Measurements from ENCODE around the gene ACBD6. TPM values are rescaled to one million over a fixed set of nuclear protein-coding genes. Genes with fewer than 3 reads are reported as not detected.
A peak's percentile ranks its signal among the peaks of the same experiment; 100 is the strongest.
"Not testable (repeated sequence)": the region's sequence is repeated elsewhere in the genome, so short reads cannot be mapped to it uniquely, and the experiment has no call there.

Gene ACBD6
- total RNA-seq, 1 experiment from 2014 or later = 73.6 TPM

DNA sequence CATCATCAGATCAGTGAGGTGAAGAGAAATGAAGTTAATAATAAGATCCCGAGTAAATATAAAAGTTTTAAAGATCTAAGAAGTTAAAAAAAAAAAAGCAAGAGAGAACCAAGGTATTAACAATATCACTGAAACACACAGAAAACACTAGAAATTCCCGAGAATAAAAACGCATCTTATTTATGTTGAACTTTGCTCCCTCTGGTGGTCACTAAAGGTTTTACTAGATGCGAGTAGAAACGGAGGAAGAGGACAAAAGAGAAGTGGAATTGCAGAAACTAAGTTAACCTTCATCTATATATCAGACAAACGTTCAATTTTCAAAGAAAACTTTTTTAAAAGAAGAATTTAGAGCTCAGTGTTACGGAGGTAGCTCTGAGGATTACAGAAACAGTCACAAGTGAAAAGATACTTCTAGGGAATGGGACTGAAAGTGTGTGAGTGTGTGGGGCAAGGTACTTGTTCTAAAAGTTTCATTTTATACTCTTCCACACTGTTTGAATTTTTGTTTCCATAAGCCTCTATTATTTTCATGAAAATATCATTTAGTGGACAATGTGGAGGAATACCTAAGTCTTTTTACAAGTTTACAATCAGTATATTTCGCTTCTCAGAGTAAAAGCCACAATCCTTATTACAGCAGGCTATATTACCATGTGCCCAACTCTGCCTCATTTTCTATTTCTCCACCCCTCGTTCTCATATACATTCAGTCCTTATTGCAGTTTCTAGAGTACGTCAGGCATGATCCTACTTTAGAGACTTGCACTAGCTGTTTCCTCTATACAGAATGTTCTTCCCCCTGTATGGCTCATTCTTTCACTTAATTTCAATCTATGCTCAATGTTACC lies 19.7 kb downstream of the ACBD6 start:
- Mint-ChIP-seq H3K36me3 (ENCODE audit: insufficient read depth, unreplicated experiment) (peaks cover 20% of the 10 kb centered on the region), H3K27me3 (ENCODE audit: unreplicated experiment) (no peaks in the 10 kb centered on the region), H3K27ac (ENCODE audit: unreplicated experiment) (no peak overlapping the region), H3K9me3 (ENCODE audit: low read depth, unreplicated experiment) (no peaks in the 10 kb centered on the region), H3K4me3 (ENCODE audit: low read depth, unreplicated experiment) (no peak overlapping the region), H3K4me1 (ENCODE audit: low read depth, unreplicated experiment) (peaks cover 12% of the 10 kb centered on the region)
- TF ChIP-seq, protein P1, sequence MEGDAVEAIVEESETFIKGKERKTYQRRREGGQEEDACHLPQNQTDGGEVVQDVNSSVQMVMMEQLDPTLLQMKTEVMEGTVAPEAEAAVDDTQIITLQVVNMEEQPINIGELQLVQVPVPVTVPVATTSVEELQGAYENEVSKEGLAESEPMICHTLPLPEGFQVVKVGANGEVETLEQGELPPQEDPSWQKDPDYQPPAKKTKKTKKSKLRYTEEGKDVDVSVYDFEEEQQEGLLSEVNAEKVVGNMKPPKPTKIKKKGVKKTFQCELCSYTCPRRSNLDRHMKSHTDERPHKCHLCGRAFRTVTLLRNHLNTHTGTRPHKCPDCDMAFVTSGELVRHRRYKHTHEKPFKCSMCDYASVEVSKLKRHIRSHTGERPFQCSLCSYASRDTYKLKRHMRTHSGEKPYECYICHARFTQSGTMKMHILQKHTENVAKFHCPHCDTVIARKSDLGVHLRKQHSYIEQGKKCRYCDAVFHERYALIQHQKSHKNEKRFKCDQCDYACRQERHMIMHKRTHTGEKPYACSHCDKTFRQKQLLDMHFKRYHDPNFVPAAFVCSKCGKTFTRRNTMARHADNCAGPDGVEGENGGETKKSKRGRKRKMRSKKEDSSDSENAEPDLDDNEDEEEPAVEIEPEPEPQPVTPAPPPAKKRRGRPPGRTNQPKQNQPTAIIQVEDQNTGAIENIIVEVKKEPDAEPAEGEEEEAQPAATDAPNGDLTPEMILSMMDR (IDR thresholded peaks at IDR 0.05; ENCODE audit: unreplicated experiment) = peak; percentile 67
- CTCF ChIA-PET = no interaction called here
- peak; percentile 44 for DNase-seq
- BruUV-seq (replicated peaks) = no TSS peak
- intact Hi-C loops (cut with micrococcal nuclease; ENCODE audit: unreplicated experiment) = loop anchor here (1.0 kb wide), 1 partner anchor 230 kb away; no protein-coding TSS in a partner anchor

DNA sequence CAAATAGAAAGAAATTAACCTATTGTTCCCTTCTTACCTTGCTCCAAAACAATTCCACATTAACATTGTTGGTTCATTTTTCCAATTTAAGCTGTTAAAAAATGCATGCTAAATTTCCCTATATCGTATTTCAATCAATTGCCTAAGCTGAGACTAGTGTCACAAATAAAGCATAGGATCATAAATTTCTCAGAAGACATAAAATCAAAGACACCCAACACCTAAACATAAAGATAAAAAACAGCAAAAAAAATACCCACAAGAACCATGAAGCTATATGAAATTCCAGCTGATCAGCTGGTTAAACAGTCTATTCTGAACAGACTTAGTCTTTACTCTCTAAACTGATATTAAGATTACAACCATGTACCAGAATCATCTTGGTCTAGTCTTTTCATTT lies 32.3 kb downstream of the ACBD6 start:
- intact Hi-C loops (cut with micrococcal nuclease; ENCODE audit: unreplicated experiment) = no loop called here
- H3K4me1 Mint-ChIP-seq (ENCODE audit: low read depth, unreplicated experiment) = peaks cover 8% of the 10 kb centered on the region
- peaks cover 5% of the 10 kb centered on the region for H3K36me3 Mint-ChIP-seq (ENCODE audit: insufficient read depth, unreplicated experiment)
- BruUV-seq (replicated peaks) = no TSS peak
- no peak overlapping the region for H3K27ac Mint-ChIP-seq (ENCODE audit: unreplicated experiment)
- H3K27me3 Mint-ChIP-seq (ENCODE audit: unreplicated experiment) = no peaks in the 10 kb centered on the region
- CTCF ChIA-PET = no interaction called here
- TF ChIP-seq, protein P1 (IDR thresholded peaks at IDR 0.05; ENCODE audit: unreplicated experiment) = no peak
- H3K9me3 Mint-ChIP-seq (ENCODE audit: low read depth, unreplicated experiment) = peaks cover 1% of the 10 kb centered on the region
- no peak overlapping the region for H3K4me3 Mint-ChIP-seq (ENCODE audit: low read depth, unreplicated experiment)
- no peak for DNase-seq

DNA sequence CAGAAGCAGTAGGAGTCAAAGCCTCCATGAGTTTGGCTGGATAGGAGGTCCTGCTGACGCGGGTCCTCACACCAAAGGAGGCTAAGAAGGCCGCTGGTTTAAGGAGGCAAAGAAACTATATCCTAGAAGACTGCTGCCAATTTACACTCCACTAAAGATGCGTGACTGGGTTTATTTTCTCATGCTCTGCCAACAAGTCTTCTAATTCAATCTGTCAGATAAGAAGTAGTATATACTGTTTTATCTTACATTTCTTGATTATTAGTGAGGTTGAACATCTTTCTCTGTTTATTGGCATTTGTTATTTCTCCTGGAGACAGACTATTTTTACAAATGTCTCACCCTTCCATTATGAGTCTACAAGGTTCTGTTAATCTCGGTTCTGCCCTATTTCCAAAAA lies 34.1 kb downstream of the ACBD6 start:
- H3K36me3 Mint-ChIP-seq (ENCODE audit: insufficient read depth, unreplicated experiment) = peaks cover 2% of the 10 kb centered on the region
- no TSS peak for BruUV-seq (replicated peaks)
- CTCF ChIA-PET = no interaction called here
- intact Hi-C loops (cut with micrococcal nuclease; ENCODE audit: unreplicated experiment) = no loop called here
- peaks cover 8% of the 10 kb centered on the region for H3K4me1 Mint-ChIP-seq (ENCODE audit: low read depth, unreplicated experiment)
- H3K27me3 Mint-ChIP-seq (ENCODE audit: unreplicated experiment) = no peaks in the 10 kb centered on the region
- no peak overlapping the region for H3K4me3 Mint-ChIP-seq (ENCODE audit: low read depth, unreplicated experiment)
- no peak overlapping the region for H3K27ac Mint-ChIP-seq (ENCODE audit: unreplicated experiment)
- DNase-seq = no peak
- peaks cover 5% of the 10 kb centered on the region for H3K9me3 Mint-ChIP-seq (ENCODE audit: low read depth, unreplicated experiment)
- TF ChIP-seq, protein P1 (IDR thresholded peaks at IDR 0.05; ENCODE audit: unreplicated experiment) = no peak

DNA sequence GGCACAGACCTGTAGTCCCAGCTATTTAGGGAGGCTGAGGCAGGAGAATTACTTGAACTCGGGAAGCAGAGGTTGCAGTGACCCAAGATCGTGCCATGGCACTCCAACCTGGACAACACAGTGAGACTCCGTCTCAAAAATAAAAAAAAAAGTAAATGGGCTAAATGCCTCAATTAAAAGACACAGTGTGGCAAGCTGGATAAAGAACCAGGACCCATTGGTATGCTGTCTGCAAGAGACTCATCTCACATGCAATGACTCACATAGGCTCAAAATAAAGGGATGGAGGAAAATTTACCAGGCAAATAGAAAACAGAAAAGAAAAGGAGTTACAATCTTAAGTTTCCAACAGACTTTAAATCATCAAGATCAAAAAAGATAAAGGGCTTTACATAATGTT lies 40.3 kb downstream of the ACBD6 start:
- H3K27me3 Mint-ChIP-seq (ENCODE audit: unreplicated experiment) = no peaks in the 10 kb centered on the region

DNA sequence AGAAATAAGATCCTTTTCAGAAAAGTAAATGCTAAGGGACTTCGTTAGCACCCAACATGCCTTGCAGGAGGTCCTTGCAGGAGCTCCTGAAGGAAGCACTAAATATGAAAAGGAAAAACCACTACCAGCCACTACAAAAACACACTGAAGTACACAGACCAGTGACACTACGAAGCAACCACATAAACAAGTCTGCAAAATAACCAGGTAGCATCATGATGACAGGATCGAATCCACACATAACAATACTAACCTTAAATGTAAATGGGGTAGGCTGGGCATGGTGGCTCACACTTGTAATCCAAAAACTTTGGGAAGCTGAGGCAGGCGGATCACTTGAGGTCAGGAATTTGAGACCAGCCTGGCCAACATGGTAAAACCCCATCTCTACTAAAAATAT lies 40.7 kb downstream of the ACBD6 start:
- CTCF ChIA-PET; H3K4me1 Mint-ChIP-seq (ENCODE audit: low read depth, unreplicated experiment); H3K27ac Mint-ChIP-seq (ENCODE audit: unreplicated experiment); H3K27me3 Mint-ChIP-seq (ENCODE audit: unreplicated experiment); H3K36me3 Mint-ChIP-seq (ENCODE audit: insufficient read depth, unreplicated experiment); DNase-seq; intact Hi-C loops (cut with micrococcal nuclease; ENCODE audit: unreplicated experiment); BruUV-seq (replicated peaks); H3K4me3 Mint-ChIP-seq (ENCODE audit: low read depth, unreplicated experiment): not testable (repeated sequence)
- peaks cover 13% of the 10 kb centered on the region for H3K9me3 Mint-ChIP-seq (ENCODE audit: low read depth, unreplicated experiment)

More for the DNA sequence above, 40.3 kb downstream of the ACBD6 start:
- CTCF ChIA-PET = no interaction called here
- no TSS peak for BruUV-seq (replicated peaks)
- TF ChIP-seq, protein P1 (IDR thresholded peaks at IDR 0.05; ENCODE audit: unreplicated experiment) = no peak
- Mint-ChIP-seq H3K27ac (ENCODE audit: unreplicated experiment) (no peak overlapping the region), H3K4me3 (ENCODE audit: low read depth, unreplicated experiment) (no peak overlapping the region), H3K9me3 (ENCODE audit: low read depth, unreplicated experiment) (peaks cover 13% of the 10 kb centered on the region), H3K36me3 (ENCODE audit: insufficient read depth, unreplicated experiment) (no peaks in the 10 kb centered on the region), H3K4me1 (ENCODE audit: low read depth, unreplicated experiment) (no peaks in the 10 kb centered on the region)
- DNase-seq = no peak
- intact Hi-C loops (cut with micrococcal nuclease; ENCODE audit: unreplicated experiment) = no loop called here
